Astrocyte (in vitro differentiated cells and primary cell): ENCODE data around the gene SPESP1. TPM values are rescaled to one million over a fixed set of nuclear protein-coding genes. Genes with fewer than 3 reads are reported as not detected.

Experiments used
- DNase-seq: peaks from one replicate; pipeline ENCODE4 v3.0.0-alpha.2; 2010; ENCODE audit warnings: low read depth
- FAIRE-seq: peaks from 2 replicates; lab custom pipeline; 2011; peaks lifted over from hg19 to GRCh38; lab: Jason Lieb, UNC
- H2AFZ ChIP-seq: 2 replicates; pipeline ENCODE4 v1.6.0; 2012; ENCODE audit warnings: low read depth, low read length, inconsistent platforms
- H3K27ac ChIP-seq: 2 replicates; pipeline ENCODE4 v1.5.1; 2011; ENCODE audit warnings: low read depth, low read length, inconsistent platforms
- H3K27me3 ChIP-seq: 2 replicates; pipeline ENCODE4 v1.6.0; 2011; ENCODE audit warnings: low read length, inconsistent platforms; ENCODE audit not compliant: insufficient read depth
- H3K36me3 ChIP-seq: 2 replicates; pipeline ENCODE4 v1.5.1; 2011; ENCODE audit warnings: low read length, inconsistent platforms; ENCODE audit not compliant: insufficient read depth
- H3K4me1 ChIP-seq: 2 replicates; pipeline ENCODE4 v1.5.1; 2011; ENCODE audit warnings: low read length, inconsistent platforms; ENCODE audit not compliant: insufficient read depth
- H3K4me2 ChIP-seq: 2 replicates; pipeline ENCODE4 v1.6.0; 2012; ENCODE audit warnings: low read length, inconsistent platforms
- H3K4me3 ChIP-seq: 2 replicates; pipeline ENCODE4 v1.5.1; 2011; ENCODE audit warnings: low read depth, mild to moderate bottlenecking, low read length, inconsistent platforms; ENCODE audit not compliant: insufficient read depth
- H3K79me2 ChIP-seq: 2 replicates; pipeline ENCODE4 v1.6.0; 2012; ENCODE audit warnings: mild to moderate bottlenecking, low read length, inconsistent platforms; ENCODE audit not compliant: insufficient read depth
- H3K9ac ChIP-seq: 2 replicates; pipeline ENCODE4 v1.6.0; 2012; ENCODE audit warnings: mild to moderate bottlenecking, low read length, inconsistent platforms
- H3K9me3 ChIP-seq: 2 replicates; pipeline ENCODE4 v1.5.1; 2012; ENCODE audit warnings: low read depth, mild to moderate bottlenecking, low read length, inconsistent platforms; ENCODE audit not compliant: insufficient read depth
- H4K20me1 ChIP-seq: 2 replicates; pipeline ENCODE4 v1.6.0; 2012; ENCODE audit warnings: low read length, inconsistent platforms; ENCODE audit not compliant: insufficient read depth
- H3K27ac Mint-ChIP-seq: one replicate; pipeline ENCODE4 v1.8.0; 2021; ENCODE audit warnings: mild to moderate bottlenecking, mixed read lengths; ENCODE audit not compliant: unreplicated experiment
- H3K27me3 Mint-ChIP-seq: one replicate; pipeline ENCODE4 v1.8.0; 2021; ENCODE audit warnings: low read depth, mixed read lengths; ENCODE audit not compliant: unreplicated experiment
- H3K36me3 Mint-ChIP-seq: one replicate; pipeline ENCODE4 v1.8.0; 2021; ENCODE audit warnings: low read depth, mixed read lengths; ENCODE audit not compliant: unreplicated experiment
- H3K4me1 Mint-ChIP-seq: one replicate; pipeline ENCODE4 v1.8.0; 2021; ENCODE audit warnings: low read depth, mixed read lengths; ENCODE audit not compliant: unreplicated experiment
- H3K4me3 Mint-ChIP-seq: one replicate; pipeline ENCODE4 v1.8.0; 2021; ENCODE audit warnings: mild to moderate bottlenecking, moderate library complexity, mixed read lengths; ENCODE audit not compliant: unreplicated experiment
- H3K9me3 Mint-ChIP-seq: one replicate; pipeline ENCODE4 v1.8.0; 2021; ENCODE audit warnings: mild to moderate bottlenecking, mixed read lengths; ENCODE audit not compliant: unreplicated experiment
- CTCF ChIP-seq: IDR thresholded peaks from 2 replicates; pipeline ENCODE4 v1.5.1; 2011; ENCODE audit warnings: low read depth, mild to moderate bottlenecking, inconsistent platforms, low read length, moderate library complexity; ENCODE audit not compliant: insufficient read depth
- EZH2 ChIP-seq: IDR thresholded peaks from 2 replicates; pipeline ENCODE4 v1.6.1; 2012; ENCODE audit warnings: mild to moderate bottlenecking, low read length, inconsistent platforms; ENCODE audit not compliant: insufficient read depth
- total RNA-seq: library from RNA; stranded (reverse); gene quantifications from 2 replicates; pipeline ENCODE4 v1.2.1, GENCODE V29; 2021

SPESP1 gene
- total RNA-seq, 1 donor from 2014 or later: not detected

GRCh38 chr15:68984586-68984985 lies 54.3 kb downstream of the SPESP1 start:
- Mint-ChIP-seq H3K27me3 (peaks cover 28% of the 10 kb centered on the region), H3K36me3 (no peaks in the 10 kb centered on the region), H3K4me3 (no peak overlapping the region), H3K9me3 (peaks cover 8% of the 10 kb centered on the region), H3K4me1 (peaks cover 8% of the 10 kb centered on the region), H3K27ac (no peak overlapping the region)
- H3K27me3 ChIP-seq: peaks cover 5% of the 10 kb centered on the region
- TF ChIP-seq EZH2 (no peak), CTCF (no peak)
- no peak overlapping the region for H3K9ac ChIP-seq
- H2AFZ ChIP-seq: no peak overlapping the region
- H3K4me1 ChIP-seq: no peaks in the 10 kb centered on the region
- H3K9me3 ChIP-seq: no peaks in the 10 kb centered on the region
- H4K20me1 ChIP-seq: no peaks in the 10 kb centered on the region
- H3K79me2 ChIP-seq: no peaks in the 10 kb centered on the region
- no peak overlapping the region for H3K4me3 ChIP-seq
- FAIRE-seq (no peak), DNase-seq (no peak)
- no peaks in the 10 kb centered on the region for H3K36me3 ChIP-seq
- H3K27ac ChIP-seq: no peak overlapping the region
- H3K4me2 ChIP-seq: no peak overlapping the region

- H3K4me1 Mint-ChIP-seq: peaks cover 8% of the 10 kb centered on the region
- no peaks in the 10 kb centered on the region for H3K36me3 ChIP-seq
- TF ChIP-seq EZH2: no peak
- no peak for TF ChIP-seq CTCF
- no peaks in the 10 kb centered on the region for H3K9me3 ChIP-seq
- H3K4me2 ChIP-seq: no peak overlapping the region
- H3K27me3 Mint-ChIP-seq: peaks cover 27% of the 10 kb centered on the region
- no peaks in the 10 kb centered on the region for H3K36me3 Mint-ChIP-seq
- no peak overlapping the region for H2AFZ ChIP-seq
- H3K27ac Mint-ChIP-seq: no peak overlapping the region
- no peaks in the 10 kb centered on the region for H4K20me1 ChIP-seq
- no peaks in the 10 kb centered on the region for H3K4me1 ChIP-seq
- DNase-seq: no peak
- FAIRE-seq: no peak
- H3K4me3 ChIP-seq: no peak overlapping the region
- no peak overlapping the region for H3K27ac ChIP-seq
- peaks cover 5% of the 10 kb centered on the region for H3K27me3 ChIP-seq
- no peak overlapping the region for H3K9ac ChIP-seq
- no peaks in the 10 kb centered on the region for H3K79me2 ChIP-seq
- peaks cover 8% of the 10 kb centered on the region for H3K9me3 Mint-ChIP-seq
- no peak overlapping the region for H3K4me3 Mint-ChIP-seq
Measured at GRCh38 chr15:68985361-68985891, 55.1 kb downstream of the SPESP1 start.

GRCh38 chr15:68986322-68986721 lies 56.0 kb downstream of the SPESP1 start:
- Histone ChIP-seq H3K4me3 (no peak overlapping the region), H2AFZ (no peak overlapping the region), H3K4me2 (no peak overlapping the region), H3K9ac (no peak overlapping the region), H3K27me3 (peaks cover 11% of the 10 kb centered on the region), H3K9me3 (no peaks in the 10 kb centered on the region), H3K27ac (no peak overlapping the region), H3K79me2 (no peaks in the 10 kb centered on the region), H4K20me1 (no peaks in the 10 kb centered on the region), H3K36me3 (no peaks in the 10 kb centered on the region), H3K4me1 (no peaks in the 10 kb centered on the region)
- TF ChIP-seq CTCF: no peak
- TF ChIP-seq EZH2: no peak
- H3K27ac Mint-ChIP-seq: no peak overlapping the region
- DNase-seq (no peak), FAIRE-seq (no peak)
- H3K9me3 Mint-ChIP-seq: peaks cover 6% of the 10 kb centered on the region
- H3K36me3 Mint-ChIP-seq: no peaks in the 10 kb centered on the region
- H3K4me3 Mint-ChIP-seq: no peak overlapping the region
- H3K4me1 Mint-ChIP-seq: peaks cover 11% of the 10 kb centered on the region
- H3K27me3 Mint-ChIP-seq: peaks cover 27% of the 10 kb centered on the region
